ENCODE data around the gene KCND2. TPM values are rescaled to one million over a fixed set of nuclear protein-coding genes. Genes with fewer than 3 reads are reported as not detected.

Gene KCND2
- total RNA-seq, 1 experiment from 2014 or later: not detected

GRCh38 chr7:120456699-120457098 lies 183.7 kb downstream of the KCND2 start:
- TF ChIP-seq TCF7L2 (IDR thresholded peaks at IDR 0.05; ENCODE audit: low read depth, low read length): no peak
- TF ChIP-seq, protein P1, sequence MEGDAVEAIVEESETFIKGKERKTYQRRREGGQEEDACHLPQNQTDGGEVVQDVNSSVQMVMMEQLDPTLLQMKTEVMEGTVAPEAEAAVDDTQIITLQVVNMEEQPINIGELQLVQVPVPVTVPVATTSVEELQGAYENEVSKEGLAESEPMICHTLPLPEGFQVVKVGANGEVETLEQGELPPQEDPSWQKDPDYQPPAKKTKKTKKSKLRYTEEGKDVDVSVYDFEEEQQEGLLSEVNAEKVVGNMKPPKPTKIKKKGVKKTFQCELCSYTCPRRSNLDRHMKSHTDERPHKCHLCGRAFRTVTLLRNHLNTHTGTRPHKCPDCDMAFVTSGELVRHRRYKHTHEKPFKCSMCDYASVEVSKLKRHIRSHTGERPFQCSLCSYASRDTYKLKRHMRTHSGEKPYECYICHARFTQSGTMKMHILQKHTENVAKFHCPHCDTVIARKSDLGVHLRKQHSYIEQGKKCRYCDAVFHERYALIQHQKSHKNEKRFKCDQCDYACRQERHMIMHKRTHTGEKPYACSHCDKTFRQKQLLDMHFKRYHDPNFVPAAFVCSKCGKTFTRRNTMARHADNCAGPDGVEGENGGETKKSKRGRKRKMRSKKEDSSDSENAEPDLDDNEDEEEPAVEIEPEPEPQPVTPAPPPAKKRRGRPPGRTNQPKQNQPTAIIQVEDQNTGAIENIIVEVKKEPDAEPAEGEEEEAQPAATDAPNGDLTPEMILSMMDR (IDR thresholded peaks at IDR 0.05): no peak
- TF ChIP-seq POLR2AphosphoS5 (IDR thresholded peaks at IDR 0.05; ENCODE audit: low read depth, low read length): no peak
- TF ChIP-seq SIN3A (IDR thresholded peaks at IDR 0.05; ENCODE audit: borderline replicate concordance, insufficient read depth, low read depth, low read length): no peak
- TF ChIP-seq, protein P2, sequence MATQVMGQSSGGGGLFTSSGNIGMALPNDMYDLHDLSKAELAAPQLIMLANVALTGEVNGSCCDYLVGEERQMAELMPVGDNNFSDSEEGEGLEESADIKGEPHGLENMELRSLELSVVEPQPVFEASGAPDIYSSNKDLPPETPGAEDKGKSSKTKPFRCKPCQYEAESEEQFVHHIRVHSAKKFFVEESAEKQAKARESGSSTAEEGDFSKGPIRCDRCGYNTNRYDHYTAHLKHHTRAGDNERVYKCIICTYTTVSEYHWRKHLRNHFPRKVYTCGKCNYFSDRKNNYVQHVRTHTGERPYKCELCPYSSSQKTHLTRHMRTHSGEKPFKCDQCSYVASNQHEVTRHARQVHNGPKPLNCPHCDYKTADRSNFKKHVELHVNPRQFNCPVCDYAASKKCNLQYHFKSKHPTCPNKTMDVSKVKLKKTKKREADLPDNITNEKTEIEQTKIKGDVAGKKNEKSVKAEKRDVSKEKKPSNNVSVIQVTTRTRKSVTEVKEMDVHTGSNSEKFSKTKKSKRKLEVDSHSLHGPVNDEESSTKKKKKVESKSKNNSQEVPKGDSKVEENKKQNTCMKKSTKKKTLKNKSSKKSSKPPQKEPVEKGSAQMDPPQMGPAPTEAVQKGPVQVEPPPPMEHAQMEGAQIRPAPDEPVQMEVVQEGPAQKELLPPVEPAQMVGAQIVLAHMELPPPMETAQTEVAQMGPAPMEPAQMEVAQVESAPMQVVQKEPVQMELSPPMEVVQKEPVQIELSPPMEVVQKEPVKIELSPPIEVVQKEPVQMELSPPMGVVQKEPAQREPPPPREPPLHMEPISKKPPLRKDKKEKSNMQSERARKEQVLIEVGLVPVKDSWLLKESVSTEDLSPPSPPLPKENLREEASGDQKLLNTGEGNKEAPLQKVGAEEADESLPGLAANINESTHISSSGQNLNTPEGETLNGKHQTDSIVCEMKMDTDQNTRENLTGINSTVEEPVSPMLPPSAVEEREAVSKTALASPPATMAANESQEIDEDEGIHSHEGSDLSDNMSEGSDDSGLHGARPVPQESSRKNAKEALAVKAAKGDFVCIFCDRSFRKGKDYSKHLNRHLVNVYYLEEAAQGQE (IDR thresholded peaks at IDR 0.05; ENCODE audit: insufficient read depth in 1 of 2, low read depth in 2 of 2, low read length in 1 of 2): no peak
- ChIA-PET CTCF (no interaction called here), POLR2A (no interaction called here)
- Histone ChIP-seq H3K27ac (ENCODE audit: low read length) (no peak overlapping the region), H3K9me3 (ENCODE audit: control insufficient read depth, insufficient read depth, low read depth, low read length) (no peaks in the 10 kb centered on the region; the same call in 1 of the 2 replicates), H3K4me3 (ENCODE audit: low read depth in 2 of 2, low read length in 2 of 2) (no peak overlapping the region), H3K36me3 (ENCODE audit: control insufficient read depth, insufficient read depth, low read length) (no peaks in the 10 kb centered on the region), H3K4me1 (ENCODE audit: control insufficient read depth, insufficient read depth, low read length) (no peaks in the 10 kb centered on the region), H3K27me3 (ENCODE audit: control insufficient read depth, insufficient read depth, low read length) (no peaks in the 10 kb centered on the region)
- in situ Hi-C loops (cut with HindIII; ENCODE audit: low pct_unique_long_range_greater_than_20kb, low sequenced_read_pairs) (no loop called here), intact Hi-C loops (cut with micrococcal nuclease; ENCODE audit: unreplicated experiment) (no loop called here)
- DNase-seq (ENCODE audit: low read depth, low spot score) (no peak), ATAC-seq (no peak)
- no TSS peak for BruUV-seq (replicated peaks)

GRCh38 chr7:120460949-120461348 lies 188.0 kb downstream of the KCND2 start:
- TF ChIP-seq, protein P1 (IDR thresholded peaks at IDR 0.05): no peak
- TF ChIP-seq, protein P2 (IDR thresholded peaks at IDR 0.05; ENCODE audit: insufficient read depth in 1 of 2, low read depth in 2 of 2, low read length in 1 of 2): no peak
- DNase-seq (ENCODE audit: low read depth, low spot score): no peak
- no peak overlapping the region for H3K27ac ChIP-seq (ENCODE audit: low read length)
- intact Hi-C loops (cut with micrococcal nuclease; ENCODE audit: unreplicated experiment) (no loop called here), in situ Hi-C loops (cut with HindIII; ENCODE audit: low pct_unique_long_range_greater_than_20kb, low sequenced_read_pairs) (no loop called here)
- H3K27me3 ChIP-seq (ENCODE audit: control insufficient read depth, insufficient read depth, low read length): no peaks in the 10 kb centered on the region
- H3K4me3 ChIP-seq (ENCODE audit: low read depth in 2 of 2, low read length in 2 of 2): no peak overlapping the region
- H3K4me1 ChIP-seq (ENCODE audit: control insufficient read depth, insufficient read depth, low read length): no peaks in the 10 kb centered on the region
- H3K9me3 ChIP-seq (ENCODE audit: control insufficient read depth, insufficient read depth, low read depth, low read length): no peaks in the 10 kb centered on the region
- CTCF ChIA-PET: no interaction called here
- no peak for ATAC-seq
- no TSS peak for BruUV-seq (replicated peaks)
- POLR2A ChIA-PET: no interaction called here
- H3K36me3 ChIP-seq (ENCODE audit: control insufficient read depth, insufficient read depth, low read length): no peaks in the 10 kb centered on the region

Data from Panc1 (cell line).